Breast epithelium (tissue), 4 donors: ENCODE measurements around the gene ENOPH1. TPM values are rescaled to one million over a fixed set of nuclear protein-coding genes. Genes with fewer than 3 reads are reported as not detected.

Experiments used
- DNase-seq, 2 donors: peaks; one replicate each; pipeline ENCODE4 v3.0.0-alpha.2; 2019; ENCODE audit warnings: low spot score in 2 of 2
- H3K27ac ChIP-seq, 2 donors: fragments of 200-600 bp; sonication (generic) in 1 of 2; one replicate each; pipeline ENCODE4 v1.5.1; 2016 to 2019; ENCODE audit warnings: mild to moderate bottlenecking in 1 of 2
- H3K27me3 ChIP-seq, 2 donors: fragments of 200-600 bp; sonication (generic) in 1 of 2; one replicate each; pipeline versions ENCODE4 v1.5.1 to v1.6.0; 2017 to 2019; ENCODE audit warnings: control low read depth in 1 of 2, mild to moderate bottlenecking in 1 of 2
- H3K36me3 ChIP-seq: fragments of 200-600 bp; one replicate; pipeline ENCODE4 v1.5.1; 2019
- H3K4me1 ChIP-seq, 2 donors: fragments of 200-600 bp; sonication (generic); one replicate each; pipeline ENCODE4 v1.5.1; 2016 to 2019; ENCODE audit warnings: control low read depth in 1 of 2
- H3K4me3 ChIP-seq, 3 donors: fragments of 200-600 bp; sonication (generic); 1 replicate in 2 of 3; 2 replicates in 1 of 3; pipeline ENCODE4 v1.5.1; 2016 to 2019; ENCODE audit warnings: mild to moderate bottlenecking in 3 of 3, moderate library complexity in 2 of 3
- H3K9me3 ChIP-seq, 2 donors: fragments of 200-600 bp; sonication (generic) in 1 of 2; one replicate each; pipeline ENCODE4 v1.5.1; 2016 to 2019; ENCODE audit warnings: control low read depth in 1 of 2
- CTCF ChIP-seq, 3 donors: fragments of 450-650 bp; IDR thresholded peaks; one replicate each; pipeline ENCODE4 v1.5.1; 2016 to 2017; ENCODE audit warnings: antibody characterized with exemption in 3 of 3, mild to moderate bottlenecking in 3 of 3, moderate library complexity in 3 of 3
- POLR2A ChIP-seq: fragments of 450-650 bp; IDR thresholded peaks from one replicate; pipeline ENCODE4 v1.6.1; 2016; ENCODE audit warnings: antibody characterized with exemption, mild to moderate bottlenecking, moderate library complexity
- POLR2AphosphoS5 ChIP-seq, 3 donors: sonication (generic); formaldehyde crosslinking; IDR thresholded peaks; one replicate each; pipeline ENCODE4 v1.6.1; 2017; ENCODE audit warnings: antibody characterized with exemption in 3 of 3
- intact Hi-C: fragments of 100-400 bp; cut with DNase I; formaldehyde crosslinking; loops from one replicate; pipeline ENCODE4 v1.15.1; 2023; ENCODE audit warnings: low total_unique reads
- total RNA-seq, 3 donors: library from RNA; depleted of rRNA; stranded (reverse); fragments of >200 nt; gene quantifications; one replicate each; pipeline ENCODE4 v1.1.0, GENCODE V29; 2016

Gene ENOPH1
- total RNA-seq, 3 donors from 2014 or later, result 19.2 to 30.8 (median 29.7) TPM

DNA sequence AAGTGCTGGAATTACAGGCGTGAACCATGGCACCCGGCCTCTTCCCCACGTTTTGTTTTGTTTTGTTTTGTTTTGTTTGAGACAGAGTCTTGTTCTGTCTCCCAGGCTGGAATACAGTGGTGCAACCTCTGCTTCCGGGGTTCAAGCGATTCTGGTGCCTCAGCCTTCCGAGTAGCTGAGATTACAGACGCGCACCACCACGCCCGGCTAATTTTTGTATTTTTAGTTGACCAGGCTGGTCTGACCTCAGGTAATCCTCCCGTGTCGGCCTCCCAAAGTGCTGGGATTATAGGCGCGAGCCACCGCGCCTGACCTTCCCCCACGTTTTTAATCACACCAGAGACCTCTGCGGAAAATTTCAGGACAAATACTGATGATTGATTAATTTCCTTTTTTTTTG is 2.2 kb downstream of the ENOPH1 start:
- intact Hi-C loops, result no loop called here
- H3K36me3 ChIP-seq, result no peaks in the 10 kb centered on the region
- DNase-seq, result no peak
- TF ChIP-seq POLR2AphosphoS5 (IDR thresholded peaks at IDR 0.05), result no peak
- TF ChIP-seq POLR2A, result no peak
- no peak for TF ChIP-seq CTCF (IDR thresholded peaks at IDR 0.05)
- H3K4me1 ChIP-seq, result peaks cover 0 to 3% of the 10 kb centered on the region in 2 donors
- no peaks in the 10 kb centered on the region for H3K9me3 ChIP-seq
- H3K27ac ChIP-seq, result no peak overlapping the region
- H3K4me3 ChIP-seq, result no peak overlapping the region
- no peaks in the 10 kb centered on the region for H3K27me3 ChIP-seq

GRCh38 chr4:82433791-82434190 is 3.4 kb downstream of the ENOPH1 start:
- Histone ChIP-seq H3K27ac (no peak overlapping the region), H3K36me3 (no peaks in the 10 kb centered on the region), H3K9me3 (no peaks in the 10 kb centered on the region), H3K27me3 (no peaks in the 10 kb centered on the region), H3K4me1 (peaks cover 0 to 3% of the 10 kb centered on the region in 2 donors), H3K4me3 (no peak overlapping the region)
- TF ChIP-seq POLR2A (no peak), CTCF (IDR thresholded peaks at IDR 0.05) (no peak), POLR2AphosphoS5 (IDR thresholded peaks at IDR 0.05) (no peak)
- intact Hi-C loops, result no loop called here
- no peak for DNase-seq

DNA sequence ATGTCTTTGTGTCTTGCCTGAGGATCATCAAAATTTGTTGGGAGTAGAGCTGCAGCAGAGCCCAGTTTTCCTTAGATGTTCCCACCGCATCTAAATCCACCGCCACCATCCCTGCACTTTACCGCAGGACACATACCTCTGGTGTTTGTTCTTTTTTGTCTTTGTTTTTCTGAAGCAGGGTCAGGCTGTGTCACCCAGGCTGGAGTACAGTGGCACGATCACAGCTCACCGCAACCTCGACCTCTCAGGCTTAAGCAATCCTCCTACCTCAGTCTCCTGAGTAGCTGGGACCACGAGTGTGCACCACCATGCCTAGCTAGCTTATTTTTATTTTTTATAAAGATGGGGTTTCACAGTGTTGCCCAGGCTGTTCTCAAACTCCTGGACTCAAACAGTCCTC is 4.6 kb downstream of the ENOPH1 start:
- Histone ChIP-seq H3K27ac (no peak overlapping the region), H3K4me3 (no peak overlapping the region), H3K27me3 (no peaks in the 10 kb centered on the region), H3K36me3 (no peaks in the 10 kb centered on the region), H3K4me1 (peaks cover 0 to 3% of the 10 kb centered on the region in 2 donors), H3K9me3 (no peaks in the 10 kb centered on the region)
- intact Hi-C loops, result no loop called here
- DNase-seq, result no peak
- TF ChIP-seq POLR2AphosphoS5 (IDR thresholded peaks at IDR 0.05) (no peak), POLR2A (no peak), CTCF (IDR thresholded peaks at IDR 0.05) (no peak)

- no peaks in the 10 kb centered on the region for H3K27me3 ChIP-seq
- no peak for DNase-seq
- intact Hi-C loops, result no loop called here
Measured at GRCh38 chr4:82436130-82436529, 5.7 kb downstream of the ENOPH1 start.

DNA sequence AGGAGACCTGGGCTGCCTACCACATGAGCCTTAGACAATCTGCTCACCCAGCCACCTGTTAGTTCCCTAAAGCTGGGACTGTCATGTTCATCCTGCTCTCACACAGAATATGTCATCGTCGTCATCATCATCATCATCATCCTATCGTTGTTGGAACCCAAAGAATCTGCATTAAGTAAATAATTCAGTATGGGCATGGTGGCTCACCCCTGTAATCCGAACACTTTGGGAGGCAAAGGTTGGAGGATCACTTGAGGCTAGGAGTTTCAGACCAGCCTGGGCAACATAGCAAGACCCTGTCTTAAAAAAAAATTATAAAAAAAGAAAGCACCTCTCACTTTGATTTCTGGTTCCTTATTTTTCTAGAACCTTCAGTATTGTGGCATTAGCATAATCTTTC is 6.4 kb downstream of the ENOPH1 start:
- no peak for DNase-seq
- intact Hi-C loops, result no loop called here
- Histone ChIP-seq H3K27me3 (no peaks in the 10 kb centered on the region), H3K4me3 (no peak overlapping the region), H3K27ac (peak overlapping the region in 1 of 2 donors; percentile 35), H3K4me1 (no peaks in the 10 kb centered on the region), H3K36me3 (no peaks in the 10 kb centered on the region), H3K9me3 (no peaks in the 10 kb centered on the region)
- TF ChIP-seq CTCF (IDR thresholded peaks at IDR 0.05) (no peak), POLR2AphosphoS5 (IDR thresholded peaks at IDR 0.05) (no peak), POLR2A (no peak)

More at GRCh38 chr4:82436130-82436529, 5.7 kb downstream of the ENOPH1 start:
- Histone ChIP-seq H3K4me1 (peaks cover 0 to 3% of the 10 kb centered on the region in 2 donors), H3K9me3 (no peaks in the 10 kb centered on the region), H3K4me3 (no peak overlapping the region), H3K36me3 (no peaks in the 10 kb centered on the region), H3K27ac (no peak overlapping the region)
- TF ChIP-seq CTCF (IDR thresholded peaks at IDR 0.05) (no peak), POLR2AphosphoS5 (IDR thresholded peaks at IDR 0.05) (no peak), POLR2A (no peak)
